GM23338 (cell line): ENCODE data around the gene POMC.

Source experiments
- CREB1 ChIP-seq: fragments of 250-450 bp; sonication (Bioruptor Pico); IDR thresholded peaks from 2 replicates; pipeline ENCODE4 v1.5.0; 2020; ENCODE audit warnings: low read depth, mild to moderate bottlenecking, moderate library complexity
- EZH2 ChIP-seq: fragments of 200-600 bp; sonication (generic); IDR thresholded peaks from one replicate; pipeline ENCODE4 v1.8.0; 2017; ENCODE audit warnings: antibody characterized with exemption, mild to moderate bottlenecking, low read depth; ENCODE audit not compliant: unreplicated experiment
- EZH2phosphoT487 ChIP-seq: fragments of 200-600 bp; sonication (generic); IDR thresholded peaks from one replicate; pipeline ENCODE4 v1.8.1; 2018; ENCODE audit warnings: antibody characterized with exemption; ENCODE audit not compliant: unreplicated experiment
- JUNB ChIP-seq: IDR thresholded peaks from one replicate; pipeline ENCODE4 v1.6.1; 2016; ENCODE audit warnings: antibody characterized with exemption; ENCODE audit not compliant: unreplicated experiment
- NANOG ChIP-seq: IDR thresholded peaks from 2 replicates; pipeline ENCODE4 v1.6.1; 2016; ENCODE audit warnings: antibody characterized with exemption, borderline replicate concordance
- POLR2AphosphoS5 ChIP-seq: IDR thresholded peaks from 2 replicates; pipeline ENCODE4 v1.6.1; 2016; ENCODE audit warnings: antibody characterized with exemption, low read depth
- REST ChIP-seq: IDR thresholded peaks from one replicate; pipeline ENCODE4 v1.6.1; 2018; ENCODE audit warnings: antibody characterized with exemption; ENCODE audit not compliant: unreplicated experiment
- STAT1 ChIP-seq: IDR thresholded peaks from one replicate; pipeline ENCODE4 v1.6.1; 2016; ENCODE audit warnings: antibody characterized with exemption; ENCODE audit not compliant: unreplicated experiment
- ZNF114 ChIP-seq: fragments of 250-450 bp; sonication (Bioruptor Pico); IDR thresholded peaks from 2 replicates; pipeline ENCODE4 v1.5.0; 2020; ENCODE audit warnings: mild to moderate bottlenecking, moderate library complexity
- ZNF331 ChIP-seq: fragments of 250-450 bp; sonication (Bioruptor Pico); IDR thresholded peaks from 2 replicates; pipeline ENCODE4 v1.5.0; 2020; ENCODE audit warnings: low read depth, mild to moderate bottlenecking, moderate library complexity
- ZNF462 ChIP-seq: fragments of 250-450 bp; sonication (Bioruptor Pico); IDR thresholded peaks from 2 replicates; pipeline ENCODE4 v1.5.0; 2020; ENCODE audit warnings: mild to moderate bottlenecking, moderate library complexity
- TF ChIP-seq, protein P1 (sequence below), 2 experiments: fragments of 200-600 bp in 1 of 2; sonication (generic) in 1 of 2; conservative IDR thresholded peaks; 2 replicates each; pipeline versions ENCODE4 v1.5.1 to v1.6.1; 2016 to 2017; ENCODE audit warnings: antibody characterized with exemption in 2 of 2, low read depth in 2 of 2, mild to moderate bottlenecking in 2 of 2, moderate library complexity in 1 of 2
- TF ChIP-seq, protein P2 (sequence below): IDR thresholded peaks from 2 replicates; pipeline ENCODE4 v1.6.1; 2016; ENCODE audit warnings: antibody characterized with exemption

DNA sequence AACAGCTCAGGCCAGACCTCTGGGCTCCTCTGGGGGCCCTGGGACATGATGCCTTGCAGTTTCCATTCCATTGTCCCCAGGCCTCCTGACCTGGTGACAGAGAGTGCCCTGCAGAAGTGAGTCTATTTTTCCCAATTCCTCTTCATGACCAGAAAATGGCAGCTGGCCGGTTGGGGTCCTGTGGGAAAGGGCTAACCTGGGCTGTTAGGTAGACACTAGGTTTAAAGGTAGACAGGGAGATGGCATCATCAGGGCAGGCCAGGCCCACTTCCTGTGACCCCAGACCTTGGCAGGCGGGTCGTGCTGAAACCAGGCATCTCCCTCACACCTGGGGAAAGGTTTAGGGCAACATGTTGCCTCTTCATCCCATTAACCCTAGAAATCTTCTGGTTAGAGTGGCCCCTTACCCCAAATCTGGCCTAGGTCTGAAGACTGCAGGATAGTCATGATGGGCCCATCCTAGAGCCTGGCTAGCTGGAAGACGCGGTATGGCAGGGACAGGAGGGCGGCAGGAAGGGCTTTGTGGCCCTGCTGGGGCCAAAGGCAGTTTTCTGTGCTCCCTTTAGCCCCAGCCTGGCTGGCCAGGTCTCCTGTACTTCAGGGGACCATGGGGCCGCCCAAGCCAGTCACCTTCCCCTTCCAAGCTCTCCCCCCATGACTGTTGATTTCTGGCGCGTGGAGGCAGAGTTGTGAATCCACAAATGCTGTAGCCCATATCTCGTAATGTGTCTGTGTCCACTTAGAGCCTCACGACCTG is 10.1 kb downstream of the POMC start:
- TF ChIP-seq, protein P1, sequence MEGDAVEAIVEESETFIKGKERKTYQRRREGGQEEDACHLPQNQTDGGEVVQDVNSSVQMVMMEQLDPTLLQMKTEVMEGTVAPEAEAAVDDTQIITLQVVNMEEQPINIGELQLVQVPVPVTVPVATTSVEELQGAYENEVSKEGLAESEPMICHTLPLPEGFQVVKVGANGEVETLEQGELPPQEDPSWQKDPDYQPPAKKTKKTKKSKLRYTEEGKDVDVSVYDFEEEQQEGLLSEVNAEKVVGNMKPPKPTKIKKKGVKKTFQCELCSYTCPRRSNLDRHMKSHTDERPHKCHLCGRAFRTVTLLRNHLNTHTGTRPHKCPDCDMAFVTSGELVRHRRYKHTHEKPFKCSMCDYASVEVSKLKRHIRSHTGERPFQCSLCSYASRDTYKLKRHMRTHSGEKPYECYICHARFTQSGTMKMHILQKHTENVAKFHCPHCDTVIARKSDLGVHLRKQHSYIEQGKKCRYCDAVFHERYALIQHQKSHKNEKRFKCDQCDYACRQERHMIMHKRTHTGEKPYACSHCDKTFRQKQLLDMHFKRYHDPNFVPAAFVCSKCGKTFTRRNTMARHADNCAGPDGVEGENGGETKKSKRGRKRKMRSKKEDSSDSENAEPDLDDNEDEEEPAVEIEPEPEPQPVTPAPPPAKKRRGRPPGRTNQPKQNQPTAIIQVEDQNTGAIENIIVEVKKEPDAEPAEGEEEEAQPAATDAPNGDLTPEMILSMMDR (conservative IDR thresholded peaks at IDR 0.05; ENCODE audit: low read depth in 2 of 2), result no peak
- TF ChIP-seq EZH2 (no peak), POLR2AphosphoS5 (no peak), REST (no peak), EZH2phosphoT487 (no peak), ZNF462 (CRISPR knock-in tag) (no peak), NANOG (no peak), CREB1 (CRISPR knock-in tag) (no peak), JUNB (no peak), STAT1 (no peak), ZNF114 (CRISPR knock-in tag) (no peak), ZNF331 (CRISPR knock-in tag) (no peak)
- TF ChIP-seq, protein P2, sequence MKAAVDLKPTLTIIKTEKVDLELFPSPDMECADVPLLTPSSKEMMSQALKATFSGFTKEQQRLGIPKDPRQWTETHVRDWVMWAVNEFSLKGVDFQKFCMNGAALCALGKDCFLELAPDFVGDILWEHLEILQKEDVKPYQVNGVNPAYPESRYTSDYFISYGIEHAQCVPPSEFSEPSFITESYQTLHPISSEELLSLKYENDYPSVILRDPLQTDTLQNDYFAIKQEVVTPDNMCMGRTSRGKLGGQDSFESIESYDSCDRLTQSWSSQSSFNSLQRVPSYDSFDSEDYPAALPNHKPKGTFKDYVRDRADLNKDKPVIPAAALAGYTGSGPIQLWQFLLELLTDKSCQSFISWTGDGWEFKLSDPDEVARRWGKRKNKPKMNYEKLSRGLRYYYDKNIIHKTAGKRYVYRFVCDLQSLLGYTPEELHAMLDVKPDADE, result no peak
